ENCODE measurements around the gene GOLGA6L22.
"Not testable (repeated sequence)": the region's sequence is repeated elsewhere in the genome, so short reads cannot be mapped to it uniquely, and the experiment has no call there.

Gene GOLGA6L22

GRCh38 chr15:22494490-22495113, 35.9 kb downstream of the GOLGA6L22 start:
- H3K36me3 ChIP-seq (ENCODE audit: control insufficient read depth, low read length); H3K4me1 ChIP-seq (ENCODE audit: control insufficient read depth, low read length); H3K4me3 ChIP-seq (ENCODE audit: low read length); H3K4me2 ChIP-seq (ENCODE audit: low read length); H3K27me3 ChIP-seq (ENCODE audit: control insufficient read depth, low read length); H3K9me2 ChIP-seq (replicated peaks; ENCODE audit: control insufficient read depth, low read length); H4K20me1 ChIP-seq (ENCODE audit: control insufficient read depth, insufficient read depth, low read depth, low read length); H3K9me3 ChIP-seq (ENCODE audit: control insufficient read depth, insufficient read depth, low read length); H3K79me2 ChIP-seq (ENCODE audit: control insufficient read depth, low read length); H3F3A ChIP-seq (ENCODE audit: control insufficient read depth, insufficient read depth); H3K27ac ChIP-seq (ENCODE audit: low read depth, low read length): not testable (repeated sequence)

DNA sequence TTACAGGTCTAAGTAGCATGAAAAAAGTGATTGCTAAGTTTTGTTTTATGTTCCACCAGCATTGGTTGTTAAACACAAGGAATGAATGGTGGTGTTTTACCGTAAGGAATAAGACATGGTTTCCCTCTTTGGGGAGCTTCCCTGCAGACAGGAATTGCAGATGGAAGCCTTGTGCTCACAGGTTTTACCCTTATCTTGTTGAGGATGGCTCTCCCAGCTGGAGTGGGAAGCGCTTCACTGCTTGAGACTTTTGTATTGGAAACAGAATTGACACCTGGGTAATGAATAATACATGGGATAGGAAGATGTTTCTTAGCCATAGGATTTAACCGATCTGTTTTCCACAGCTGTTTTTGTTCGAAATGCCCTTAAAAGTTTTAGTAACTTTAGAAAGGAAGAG, 38.5 kb downstream of the GOLGA6L22 start:
- not testable (repeated sequence) for H3K4me2 ChIP-seq (ENCODE audit: low read length); H3F3A ChIP-seq (ENCODE audit: control insufficient read depth, insufficient read depth); H3K27me3 ChIP-seq (ENCODE audit: control insufficient read depth, low read length); H3K9me3 ChIP-seq (ENCODE audit: control insufficient read depth, insufficient read depth, low read length); H3K4me3 ChIP-seq (ENCODE audit: low read length); H3K79me2 ChIP-seq (ENCODE audit: control insufficient read depth, low read length); H3K4me1 ChIP-seq (ENCODE audit: control insufficient read depth, low read length); H3K36me3 ChIP-seq (ENCODE audit: control insufficient read depth, low read length); H3K9me2 ChIP-seq (replicated peaks; ENCODE audit: control insufficient read depth, low read length); H3K27ac ChIP-seq (ENCODE audit: low read depth, low read length); H4K20me1 ChIP-seq (ENCODE audit: control insufficient read depth, insufficient read depth, low read depth, low read length)

- not testable (repeated sequence) for H3K9me2 ChIP-seq (replicated peaks; ENCODE audit: control insufficient read depth, low read length); H3K27me3 ChIP-seq (ENCODE audit: control insufficient read depth, low read length); H3K27ac ChIP-seq (ENCODE audit: low read depth, low read length); H3K4me1 ChIP-seq (ENCODE audit: control insufficient read depth, low read length); H3K79me2 ChIP-seq (ENCODE audit: control insufficient read depth, low read length); H3K9me3 ChIP-seq (ENCODE audit: control insufficient read depth, insufficient read depth, low read length); H3K36me3 ChIP-seq (ENCODE audit: control insufficient read depth, low read length); H3K4me2 ChIP-seq (ENCODE audit: low read length); H3F3A ChIP-seq (ENCODE audit: control insufficient read depth, insufficient read depth); H3K4me3 ChIP-seq (ENCODE audit: low read length); H4K20me1 ChIP-seq (ENCODE audit: control insufficient read depth, insufficient read depth, low read depth, low read length)
These were observed 39.7 kb downstream of the GOLGA6L22 start for GRCh38 chr15:22498220-22498925.

DNA sequence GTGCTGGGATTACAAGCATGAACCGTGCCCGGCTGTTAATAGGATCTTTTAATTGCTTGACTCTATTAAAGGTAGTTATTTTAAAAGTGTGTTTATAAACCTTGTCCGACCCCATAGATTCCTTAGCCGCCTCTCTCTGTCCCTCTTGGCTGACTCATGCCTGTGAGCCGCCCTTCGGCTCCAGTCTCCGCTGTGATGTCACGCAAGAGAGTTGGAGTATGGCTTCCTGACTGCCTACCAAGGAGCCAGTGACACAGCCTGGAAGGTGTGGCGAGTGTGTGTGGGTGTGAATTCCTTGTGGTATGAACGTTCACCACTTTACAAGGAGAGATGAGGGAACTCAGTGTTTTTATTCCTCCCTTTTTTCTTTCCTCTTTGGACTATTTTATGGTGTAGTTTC, 43.6 kb downstream of the GOLGA6L22 start:
- not testable (repeated sequence) for H4K20me1 ChIP-seq (ENCODE audit: control insufficient read depth, insufficient read depth, low read depth, low read length); H3K4me1 ChIP-seq (ENCODE audit: control insufficient read depth, low read length); H3K9me3 ChIP-seq (ENCODE audit: control insufficient read depth, insufficient read depth, low read length); H3K9me2 ChIP-seq (replicated peaks; ENCODE audit: control insufficient read depth, low read length); H3K27ac ChIP-seq (ENCODE audit: low read depth, low read length); H3K4me2 ChIP-seq (ENCODE audit: low read length); H3F3A ChIP-seq (ENCODE audit: control insufficient read depth, insufficient read depth); H3K79me2 ChIP-seq (ENCODE audit: control insufficient read depth, low read length); H3K27me3 ChIP-seq (ENCODE audit: control insufficient read depth, low read length); H3K36me3 ChIP-seq (ENCODE audit: control insufficient read depth, low read length); H3K4me3 ChIP-seq (ENCODE audit: low read length)

GRCh38 chr15:22506959-22507358, 48.3 kb downstream of the GOLGA6L22 start:
- not testable (repeated sequence) for H3K9me2 ChIP-seq (replicated peaks; ENCODE audit: control insufficient read depth, low read length); H4K20me1 ChIP-seq (ENCODE audit: control insufficient read depth, insufficient read depth, low read depth, low read length); H3K4me1 ChIP-seq (ENCODE audit: control insufficient read depth, low read length); H3K27ac ChIP-seq (ENCODE audit: low read depth, low read length); H3K4me3 ChIP-seq (ENCODE audit: low read length); H3K36me3 ChIP-seq (ENCODE audit: control insufficient read depth, low read length); H3K79me2 ChIP-seq (ENCODE audit: control insufficient read depth, low read length); H3K27me3 ChIP-seq (ENCODE audit: control insufficient read depth, low read length); H3F3A ChIP-seq (ENCODE audit: control insufficient read depth, insufficient read depth); H3K9me3 ChIP-seq (ENCODE audit: control insufficient read depth, insufficient read depth, low read length); H3K4me2 ChIP-seq (ENCODE audit: low read length)

- not testable (repeated sequence) for H3K4me3 ChIP-seq (ENCODE audit: low read length); H4K20me1 ChIP-seq (ENCODE audit: control insufficient read depth, insufficient read depth, low read depth, low read length); H3K4me1 ChIP-seq (ENCODE audit: control insufficient read depth, low read length); H3K9me2 ChIP-seq (replicated peaks; ENCODE audit: control insufficient read depth, low read length); H3K4me2 ChIP-seq (ENCODE audit: low read length); H3F3A ChIP-seq (ENCODE audit: control insufficient read depth, insufficient read depth); H3K79me2 ChIP-seq (ENCODE audit: control insufficient read depth, low read length); H3K27ac ChIP-seq (ENCODE audit: low read depth, low read length); H3K9me3 ChIP-seq (ENCODE audit: control insufficient read depth, insufficient read depth, low read length); H3K36me3 ChIP-seq (ENCODE audit: control insufficient read depth, low read length); H3K27me3 ChIP-seq (ENCODE audit: control insufficient read depth, low read length)
These were observed 57.4 kb downstream of the GOLGA6L22 start for GRCh38 chr15:22516140-22516539.

Data from DOHH2 (cell line).